Suprapubic skin (tissue), 4 donors: ENCODE data around the gene CCBE1. TPM values are rescaled to one million over a fixed set of nuclear protein-coding genes. Genes with fewer than 3 reads are reported as not detected.

Source experiments
- DNase-seq, 2 donors: peaks; one replicate each; pipeline ENCODE4 v3.0.0-alpha.2; 2019; ENCODE audit warnings: low spot score in 2 of 2
- H3K27ac ChIP-seq: fragments of 200-600 bp; sonication (generic); one replicate; pipeline ENCODE4 v1.5.1; 2019
- H3K27me3 ChIP-seq: fragments of 200-600 bp; sonication (generic); one replicate; pipeline ENCODE4 v1.5.1; 2019
- H3K36me3 ChIP-seq: fragments of 200-600 bp; sonication (generic); one replicate; pipeline ENCODE4 v1.5.1; 2019
- H3K4me1 ChIP-seq: fragments of 200-600 bp; sonication (generic); one replicate; pipeline ENCODE4 v1.5.1; 2019
- H3K4me3 ChIP-seq: fragments of 200-600 bp; sonication (generic); one replicate; pipeline ENCODE4 v1.5.1; 2019; ENCODE audit warnings: mild to moderate bottlenecking
- H3K9me3 ChIP-seq: fragments of 200-600 bp; sonication (generic); one replicate; pipeline ENCODE4 v1.5.1; 2019
- EP300 ChIP-seq: sonication (generic); formaldehyde crosslinking; IDR thresholded peaks from one replicate; pipeline ENCODE4 v1.6.1; 2017; ENCODE audit warnings: antibody characterized with exemption
- POLR2A ChIP-seq, 2 donors: fragments of 450-650 bp; IDR thresholded peaks; one replicate each; pipeline ENCODE4 v1.6.1; 2017; ENCODE audit warnings: antibody characterized with exemption in 2 of 2, mild to moderate bottlenecking in 2 of 2, moderate library complexity in 2 of 2
- POLR2AphosphoS5 ChIP-seq, 3 donors: sonication (generic); formaldehyde crosslinking; IDR thresholded peaks; one replicate each; pipeline ENCODE4 v1.6.1; 2017; ENCODE audit warnings: antibody characterized with exemption in 3 of 3
- WGBS: methylation state at CpG from one replicate; pipeline ENCODE4 v1.1.5; 2018; 5-methylcytosine and 5-hydroxymethylcytosine counted together
- total RNA-seq, 4 donors: library from RNA; depleted of rRNA; stranded (reverse); fragments of >200 nt; gene quantifications; one replicate each; pipeline ENCODE4 v1.1.0, GENCODE V29; 2016
- TF ChIP-seq, protein P1 (sequence below), 2 donors: fragments of 200-600 bp in 1 of 2; fragments of 450-650 bp in 1 of 2; sonication (generic) in 1 of 2; IDR thresholded peaks; one replicate each; pipeline ENCODE4 v1.5.1; 2016 to 2019; ENCODE audit warnings: antibody characterized with exemption in 2 of 2, mild to moderate bottlenecking in 1 of 2, moderate library complexity in 1 of 2

CCBE1 gene
- total RNA-seq, 4 donors from 2014 or later, result 0.81 to 3.7 (median 1.7) TPM

DNA sequence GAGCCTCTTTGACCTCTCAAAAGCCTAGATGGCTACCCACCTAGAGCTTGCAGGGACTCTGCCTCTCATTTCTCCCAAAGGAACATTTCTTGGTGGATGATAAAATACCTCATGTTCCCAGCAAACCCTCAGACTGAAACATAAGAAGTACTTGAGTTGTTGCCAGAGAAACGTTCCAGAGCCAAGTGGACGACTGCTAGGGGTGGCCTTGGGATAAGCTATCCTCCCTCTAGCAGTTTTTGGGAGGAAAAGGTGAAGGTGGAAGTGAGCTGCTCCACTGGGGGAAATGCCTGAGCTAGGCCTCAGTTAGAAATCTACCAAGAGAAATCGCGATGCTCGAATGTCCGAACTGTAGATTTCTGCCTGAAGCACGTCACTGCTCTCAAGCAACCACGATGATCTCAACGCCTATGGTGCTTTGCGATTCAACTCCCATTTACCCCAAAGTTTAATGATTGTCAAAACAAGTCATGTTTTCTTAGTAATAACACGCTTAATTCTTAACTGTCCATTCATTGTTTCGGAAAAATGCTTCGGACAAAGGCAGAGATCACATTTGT lies 91.5 kb downstream of the CCBE1 start:
- Histone ChIP-seq H3K9me3 (no peaks in the 10 kb centered on the region), H3K4me3 (no peak overlapping the region), H3K27me3 (no peaks in the 10 kb centered on the region), H3K4me1 (no peaks in the 10 kb centered on the region), H3K27ac (no peak overlapping the region), H3K36me3 (no peaks in the 10 kb centered on the region)
- no peak for DNase-seq
- 86% methylated on average over 13 of the region's 13 CpGs for WGBS
- TF ChIP-seq POLR2AphosphoS5 (IDR thresholded peaks at IDR 0.05), result no peak
- no peak for TF ChIP-seq POLR2A (IDR thresholded peaks at IDR 0.05)
- no peak for TF ChIP-seq EP300
- TF ChIP-seq, protein P1, sequence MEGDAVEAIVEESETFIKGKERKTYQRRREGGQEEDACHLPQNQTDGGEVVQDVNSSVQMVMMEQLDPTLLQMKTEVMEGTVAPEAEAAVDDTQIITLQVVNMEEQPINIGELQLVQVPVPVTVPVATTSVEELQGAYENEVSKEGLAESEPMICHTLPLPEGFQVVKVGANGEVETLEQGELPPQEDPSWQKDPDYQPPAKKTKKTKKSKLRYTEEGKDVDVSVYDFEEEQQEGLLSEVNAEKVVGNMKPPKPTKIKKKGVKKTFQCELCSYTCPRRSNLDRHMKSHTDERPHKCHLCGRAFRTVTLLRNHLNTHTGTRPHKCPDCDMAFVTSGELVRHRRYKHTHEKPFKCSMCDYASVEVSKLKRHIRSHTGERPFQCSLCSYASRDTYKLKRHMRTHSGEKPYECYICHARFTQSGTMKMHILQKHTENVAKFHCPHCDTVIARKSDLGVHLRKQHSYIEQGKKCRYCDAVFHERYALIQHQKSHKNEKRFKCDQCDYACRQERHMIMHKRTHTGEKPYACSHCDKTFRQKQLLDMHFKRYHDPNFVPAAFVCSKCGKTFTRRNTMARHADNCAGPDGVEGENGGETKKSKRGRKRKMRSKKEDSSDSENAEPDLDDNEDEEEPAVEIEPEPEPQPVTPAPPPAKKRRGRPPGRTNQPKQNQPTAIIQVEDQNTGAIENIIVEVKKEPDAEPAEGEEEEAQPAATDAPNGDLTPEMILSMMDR (IDR thresholded peaks at IDR 0.05), result no peak

DNA sequence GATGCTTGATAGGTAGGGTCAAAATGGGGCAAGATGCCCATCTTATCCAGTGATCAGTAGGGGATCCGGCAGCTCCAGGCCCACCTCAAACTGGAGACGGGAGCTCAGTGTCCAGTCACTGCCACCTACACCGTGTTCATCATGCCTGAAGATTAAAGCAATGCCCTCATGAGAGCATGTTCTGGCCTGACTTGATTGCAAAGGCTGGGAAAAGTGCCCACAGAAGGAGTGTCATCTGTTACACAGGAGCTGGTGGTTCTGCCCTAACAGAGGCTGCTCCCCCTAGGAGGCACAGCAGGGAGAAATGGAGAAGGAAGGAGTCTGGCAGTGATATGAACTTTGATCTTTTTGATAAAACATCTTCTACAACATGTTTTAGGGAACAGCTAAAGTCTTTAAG lies 92.3 kb downstream of the CCBE1 start:
- no peaks in the 10 kb centered on the region for H3K36me3 ChIP-seq
- H3K4me1 ChIP-seq, result no peaks in the 10 kb centered on the region
- 38% methylated on average over 3 of the region's 3 CpGs for WGBS
- no peaks in the 10 kb centered on the region for H3K9me3 ChIP-seq
- no peak for DNase-seq
- TF ChIP-seq EP300 (no peak), POLR2A (IDR thresholded peaks at IDR 0.05) (no peak), POLR2AphosphoS5 (IDR thresholded peaks at IDR 0.05) (no peak)
- TF ChIP-seq, protein P1 (IDR thresholded peaks at IDR 0.05), result no peak
- no peaks in the 10 kb centered on the region for H3K27me3 ChIP-seq
- no peak overlapping the region for H3K27ac ChIP-seq
- no peak overlapping the region for H3K4me3 ChIP-seq

DNA sequence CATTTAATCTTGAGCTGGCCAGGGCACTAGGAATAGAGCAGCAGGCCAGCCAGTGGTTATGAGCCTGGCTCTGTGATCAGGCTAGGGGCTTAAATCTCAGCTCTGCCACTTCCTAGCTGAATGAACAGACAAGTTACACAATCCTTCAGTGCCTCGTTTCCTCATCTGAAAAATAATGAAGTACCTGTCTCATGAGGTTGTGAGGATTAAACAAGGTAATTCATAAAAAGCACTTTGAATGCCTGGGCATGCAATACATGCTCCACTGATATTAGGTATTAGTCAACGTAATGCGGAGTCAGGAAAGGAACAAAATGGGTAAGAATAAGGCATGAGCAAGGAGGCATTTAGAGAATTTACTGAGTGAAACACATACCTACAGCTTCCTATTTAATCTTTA lies 100.2 kb downstream of the CCBE1 start:
- Histone ChIP-seq H3K27me3 (no peaks in the 10 kb centered on the region), H3K27ac (no peak overlapping the region), H3K36me3 (no peaks in the 10 kb centered on the region), H3K9me3 (no peaks in the 10 kb centered on the region), H3K4me3 (no peak overlapping the region), H3K4me1 (peaks cover 4% of the 10 kb centered on the region)
- TF ChIP-seq, protein P1 (IDR thresholded peaks at IDR 0.05), result no peak
- TF ChIP-seq POLR2A (IDR thresholded peaks at IDR 0.05), result no peak
- TF ChIP-seq POLR2AphosphoS5 (IDR thresholded peaks at IDR 0.05), result no peak
- no peak for TF ChIP-seq EP300
- WGBS, result 74% methylated on average over 3 of the region's 3 CpGs
- no peak for DNase-seq

DNA sequence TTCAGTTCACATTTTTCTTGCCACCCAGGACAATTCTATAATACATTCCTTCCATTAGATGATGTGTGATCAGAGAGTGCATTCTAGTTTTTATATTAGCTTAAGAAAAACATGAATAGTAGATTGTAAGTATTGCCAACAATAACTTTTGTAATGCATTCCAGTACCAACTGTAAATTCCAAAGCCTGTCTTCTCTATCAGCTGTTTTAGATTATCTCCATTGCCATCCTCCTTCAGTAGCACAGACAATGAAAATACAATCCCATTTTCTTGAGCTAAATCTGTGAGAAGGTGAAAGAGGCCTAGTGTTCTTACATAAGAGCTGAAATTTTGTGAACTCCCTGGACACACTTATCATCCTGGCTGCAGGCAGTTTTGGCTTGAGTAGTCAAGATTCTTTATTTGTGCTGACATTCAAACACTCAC lies 103.9 kb downstream of the CCBE1 start:
- H3K27ac ChIP-seq, result no peak overlapping the region

DNA sequence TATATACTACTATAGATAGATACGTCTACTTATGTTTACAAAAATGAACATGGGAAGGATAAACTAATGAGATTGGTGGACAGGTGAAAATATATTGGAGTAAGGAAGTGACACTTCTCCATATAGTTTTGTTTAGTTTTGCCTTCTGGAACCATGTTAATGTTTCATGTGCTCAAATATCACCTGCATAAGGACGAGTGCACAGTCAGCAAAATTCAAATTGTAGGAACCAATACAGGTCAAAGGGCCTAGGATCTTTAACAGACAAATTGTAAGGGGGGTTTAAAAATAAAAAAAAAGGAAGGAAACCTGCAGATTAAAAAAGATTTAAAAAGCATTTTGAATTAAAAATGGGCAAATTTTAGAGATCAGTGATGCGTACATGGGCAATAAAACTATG lies 104.6 kb downstream of the CCBE1 start:
- Histone ChIP-seq H3K36me3 (no peaks in the 10 kb centered on the region), H3K9me3 (no peaks in the 10 kb centered on the region), H3K4me1 (peaks cover 4% of the 10 kb centered on the region), H3K27ac (no peak overlapping the region), H3K27me3 (no peaks in the 10 kb centered on the region), H3K4me3 (no peak overlapping the region)
- TF ChIP-seq POLR2AphosphoS5 (IDR thresholded peaks at IDR 0.05) (no peak), POLR2A (IDR thresholded peaks at IDR 0.05) (no peak), EP300 (no peak)
- TF ChIP-seq, protein P1 (IDR thresholded peaks at IDR 0.05), result no peak
- no peak for DNase-seq
- 86% methylated on average over 3 of the region's 3 CpGs for WGBS

More for the DNA sequence above, 103.9 kb downstream of the CCBE1 start:
- no peak for TF ChIP-seq POLR2A (IDR thresholded peaks at IDR 0.05)
- no peak for TF ChIP-seq POLR2AphosphoS5 (IDR thresholded peaks at IDR 0.05)
- TF ChIP-seq, protein P1 (IDR thresholded peaks at IDR 0.05), result no peak
- no peak for TF ChIP-seq EP300
- H3K4me1 ChIP-seq, result peaks cover 4% of the 10 kb centered on the region
- H3K36me3 ChIP-seq, result no peaks in the 10 kb centered on the region
- no peaks in the 10 kb centered on the region for H3K9me3 ChIP-seq
- no peak for DNase-seq
- no peak overlapping the region for H3K4me3 ChIP-seq
- H3K27me3 ChIP-seq, result no peaks in the 10 kb centered on the region
